GOT3 (cell line): ENCODE results near the gene PHKG1.
"Not testable (repeated sequence)": the region's sequence is repeated elsewhere in the genome, so short reads cannot be mapped to it uniquely, and the experiment has no call there.

Experiments
- DNase-seq: peaks from one replicate; lab custom pipeline; 2025; ENCODE audit warnings: mixed read lengths; lab: John Stamatoyannopoulos, UW

Gene PHKG1

DNA sequence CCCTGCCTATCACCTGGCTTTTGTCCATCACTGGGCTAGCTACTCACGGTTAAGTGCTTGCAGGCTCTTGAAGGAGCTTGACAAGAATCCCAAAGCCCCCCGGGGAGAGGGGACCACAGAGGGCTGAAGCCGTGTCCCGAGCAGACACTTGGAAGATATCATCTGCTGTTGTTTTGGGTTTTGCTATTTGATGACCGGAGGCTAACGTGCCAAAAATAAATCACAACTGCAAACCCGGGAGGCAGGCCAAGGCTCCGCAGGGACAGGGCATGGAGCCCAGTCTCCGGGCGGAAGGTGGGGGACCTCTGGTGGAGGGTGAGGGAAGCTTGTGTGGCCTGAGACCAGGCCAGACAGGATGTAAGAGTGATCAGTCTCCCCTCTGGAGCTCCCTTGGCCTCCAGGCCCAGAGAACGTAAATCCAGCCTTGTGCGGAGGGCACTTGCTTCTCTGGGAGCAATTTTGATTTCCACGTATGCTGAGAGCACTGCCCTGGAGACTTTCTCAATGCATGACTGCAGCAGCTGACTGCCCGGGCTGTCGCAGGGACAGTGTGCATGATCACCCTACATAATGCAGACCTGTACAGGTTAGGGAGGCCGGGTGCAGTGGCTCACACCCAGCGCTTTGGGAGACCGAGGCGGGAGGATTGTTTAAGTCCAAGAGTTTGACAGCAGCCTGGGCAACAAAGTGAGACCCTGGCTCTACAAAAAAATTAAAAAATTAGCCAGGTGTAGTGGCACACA lies at the start of gene PHKG1:
TSS of gene PHKG1 (minus strand) at position 164 of the 743 bp plus-strand sequence. CDS start 4,011 bp downstream, outside the sequence.
- peak; percentile 51 for DNase-seq

DNA sequence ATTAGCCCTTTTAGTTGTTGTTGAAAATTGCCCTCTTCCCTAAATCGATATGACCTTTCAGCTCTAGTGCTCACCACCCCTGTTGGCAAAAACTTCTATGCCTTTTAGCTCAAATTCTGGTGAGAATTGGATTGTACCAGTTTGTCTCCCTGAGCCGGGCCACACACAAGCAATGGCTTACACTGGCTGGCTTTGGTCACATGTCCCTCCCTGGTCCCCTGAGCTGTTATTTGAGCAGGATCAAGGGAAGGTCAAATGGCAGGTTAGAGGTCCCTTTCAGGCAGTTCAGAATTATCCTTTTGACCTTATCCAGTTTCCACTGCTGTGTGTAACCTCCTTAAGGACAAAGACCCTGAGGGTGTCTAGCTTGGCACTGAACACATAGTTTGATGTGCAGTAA lies 38.3 kb upstream of the PHKG1 start:
- not testable (repeated sequence) for DNase-seq

DNA sequence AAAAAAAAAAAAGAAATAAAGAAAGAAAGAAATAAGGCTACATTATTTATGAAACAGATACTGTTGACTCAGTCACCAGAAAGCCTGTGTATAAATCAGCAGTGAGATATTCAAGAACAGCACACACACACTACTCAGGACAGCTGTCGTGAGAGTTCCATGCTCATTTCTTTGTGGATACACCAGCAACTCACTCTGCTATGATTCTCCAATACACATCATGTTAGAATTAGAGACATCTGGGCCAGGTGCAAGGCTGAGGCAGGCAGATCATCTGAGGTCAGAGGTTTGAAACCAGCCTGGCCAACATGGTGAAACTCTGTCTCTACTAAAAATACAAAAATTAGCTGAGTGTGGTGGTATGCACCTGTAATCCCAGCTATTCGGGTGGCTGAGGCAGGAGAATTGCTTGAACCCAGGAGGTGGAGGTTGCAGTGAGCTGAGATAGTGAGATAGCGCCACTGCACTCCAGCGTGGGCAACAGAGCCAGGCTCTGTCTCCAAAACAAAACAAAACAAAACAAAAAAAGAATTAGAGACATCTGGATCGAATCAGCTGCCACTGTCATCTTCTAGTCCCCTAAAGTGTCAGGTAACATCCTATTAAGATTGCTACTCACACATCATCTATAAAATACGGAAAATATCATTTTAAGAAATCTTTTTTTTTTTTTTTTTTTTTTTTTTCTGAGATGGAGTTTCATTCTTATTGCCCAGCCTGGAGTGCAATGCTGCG lies 34.7 kb upstream of the PHKG1 start:
- no peak for DNase-seq

DNA sequence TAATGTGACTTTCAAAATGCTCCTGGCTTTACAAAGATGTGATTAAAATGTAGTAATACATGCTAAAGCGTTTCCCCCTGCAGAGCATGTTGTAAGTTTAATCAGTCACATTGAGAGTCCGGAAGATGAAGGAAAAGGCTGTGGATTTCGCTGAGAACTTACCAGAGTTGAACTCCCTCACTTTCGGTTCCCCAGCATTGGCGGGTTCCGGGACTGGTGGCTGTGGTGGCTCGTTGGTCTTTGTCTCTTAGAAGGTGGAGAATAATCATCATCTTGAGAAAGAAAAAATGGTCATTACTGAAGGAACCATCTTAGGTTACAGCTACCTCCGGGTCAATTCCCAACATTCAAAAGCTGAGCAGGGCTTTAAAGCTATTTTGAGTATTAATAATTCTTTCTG lies 33.1 kb upstream of the PHKG1 start:
- no peak for DNase-seq

- DNase-seq = no peak
Measured at GRCh38 chr7:56124981-56125380, 32.2 kb upstream of the PHKG1 start.

DNA sequence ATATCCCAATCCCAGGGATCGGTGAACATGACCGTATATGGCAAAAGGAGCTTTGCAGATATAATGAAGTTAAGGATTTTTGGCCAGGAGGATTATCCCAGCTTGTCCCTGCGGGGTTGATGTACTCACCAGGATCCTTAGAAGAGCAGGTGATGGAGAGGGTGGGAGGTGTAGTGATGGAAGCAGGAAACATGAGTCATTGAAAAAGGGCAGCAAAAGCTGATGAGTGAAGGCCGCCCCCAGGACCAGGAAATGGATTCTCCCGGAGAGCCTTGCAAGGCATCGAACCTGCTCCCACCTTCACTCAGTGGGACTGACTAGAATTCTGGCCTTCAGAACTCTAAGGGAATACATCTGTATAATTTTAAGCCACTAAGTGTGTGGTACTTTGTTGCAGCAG lies 28.7 kb upstream of the PHKG1 start:
- no peak for DNase-seq

DNA sequence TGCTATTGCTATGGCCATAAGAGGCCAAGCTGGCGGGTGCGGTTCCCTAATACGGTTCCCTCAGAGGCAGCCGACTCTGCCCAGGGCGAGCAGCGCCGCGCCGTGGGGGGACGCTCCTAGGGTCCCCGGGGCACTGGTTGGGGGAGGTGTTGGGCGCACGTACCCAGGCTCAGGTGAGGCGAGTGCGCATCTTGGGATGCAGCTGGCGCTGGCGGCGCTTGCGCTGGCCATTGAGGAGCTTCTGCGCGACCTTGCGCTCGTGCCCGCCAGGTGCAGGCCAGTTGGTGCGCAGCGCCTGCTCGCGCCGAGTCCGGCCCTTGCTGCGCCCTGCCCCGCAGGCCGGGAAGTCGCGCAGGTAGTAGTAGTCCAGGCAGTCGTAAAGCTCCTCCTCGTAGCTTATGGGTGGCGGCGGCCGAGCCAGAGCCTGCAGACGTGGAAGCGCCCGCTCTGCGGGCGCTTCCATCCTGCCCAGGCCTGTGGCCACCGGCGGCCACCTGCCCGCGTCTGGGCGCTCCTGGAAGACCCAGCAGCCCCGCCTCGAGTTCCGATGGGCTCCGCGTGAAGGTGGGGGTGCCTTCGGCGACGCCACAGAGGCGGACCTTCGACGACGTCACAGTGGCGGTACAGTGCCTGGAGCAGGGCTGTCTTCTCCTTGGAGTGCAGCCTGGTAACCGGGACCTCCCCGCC lies 23.2 kb upstream of the PHKG1 start, which contains the start of gene NUPR2:
TSS of gene NUPR2 (minus strand) at position 566 of the 687 bp plus-strand sequence. CDS start at position 463, 103 bp downstream.
- DNase-seq = no peak

GRCh38 chr7:56112244-56112643 lies 19.5 kb upstream of the PHKG1 start:
- not testable (repeated sequence) for DNase-seq

DNA sequence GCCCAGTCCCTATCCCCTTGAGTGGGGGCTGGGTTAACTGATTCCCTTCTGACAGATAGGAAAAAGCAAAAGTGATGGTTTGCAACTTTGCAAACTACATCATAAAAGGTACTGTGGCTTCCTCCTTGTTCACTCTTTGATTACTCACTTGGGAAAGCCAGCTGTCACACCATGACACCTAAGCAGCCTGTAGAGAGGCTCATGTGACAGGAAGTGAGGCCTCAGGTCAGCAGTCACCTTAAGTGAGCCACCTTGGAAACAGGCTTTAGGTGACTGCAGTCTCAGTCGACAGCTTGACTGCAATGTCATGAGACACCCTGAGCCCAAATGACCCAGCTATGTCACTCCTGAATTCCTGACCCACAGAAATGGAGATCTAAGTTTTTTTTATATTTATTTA lies 17.9 kb upstream of the PHKG1 start:
- no peak for DNase-seq

GRCh38 chr7:56107954-56108258 lies 15.2 kb upstream of the PHKG1 start:
- DNase-seq = no peak

DNA sequence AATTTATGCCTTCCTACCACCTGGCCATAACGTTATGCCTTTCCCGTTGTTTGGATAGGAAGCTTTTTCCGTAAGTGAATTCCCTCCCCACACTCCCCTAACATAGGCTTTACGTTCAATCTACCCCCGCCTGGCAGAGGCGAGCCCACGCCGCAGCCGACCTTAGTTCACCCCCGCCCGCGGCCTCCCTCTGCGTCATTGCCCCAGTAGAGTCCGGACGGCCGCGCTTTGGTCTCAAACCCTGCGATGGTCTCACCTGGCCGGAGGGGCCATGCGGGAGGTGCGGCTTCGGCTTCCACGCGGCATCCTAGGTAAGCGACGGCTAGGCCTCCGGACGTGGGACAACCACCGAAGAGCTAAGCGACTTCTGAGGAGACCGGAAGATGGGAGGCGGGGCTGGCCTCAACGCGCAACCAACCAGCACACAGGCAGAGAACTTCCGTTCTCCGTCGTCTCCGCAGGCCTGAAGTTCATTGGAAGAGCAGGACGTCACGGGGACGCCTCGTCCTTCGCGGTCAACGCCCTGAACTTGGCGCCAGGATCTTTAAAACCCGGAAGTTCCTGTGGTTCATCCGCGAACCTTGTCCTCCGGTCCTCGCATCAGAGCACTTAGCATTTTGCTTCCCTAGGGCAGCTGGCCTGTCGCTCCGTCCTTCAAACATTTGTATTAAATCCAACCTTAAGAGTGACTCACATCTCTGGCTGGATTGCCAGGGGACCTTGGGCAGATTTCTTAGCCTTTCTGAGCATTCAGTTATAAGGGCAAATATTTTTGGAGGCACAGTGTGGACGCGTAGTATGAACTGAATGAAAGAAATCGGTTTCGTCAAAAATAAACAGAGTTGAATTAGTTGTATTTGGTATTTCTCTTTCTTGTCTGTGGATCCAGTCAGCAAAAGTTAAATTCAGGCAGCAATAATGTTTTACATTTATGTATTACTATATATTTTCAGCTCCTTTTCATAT lies 13.6 kb upstream of the PHKG1 start, which contains the start of gene CHCHD2:
TSS of gene CHCHD2 (minus strand) at position 369 of the 966 bp plus-strand sequence. CDS start at position 306, 63 bp downstream.
- DNase-seq = peak; percentile 91

GRCh38 chr7:56105508-56105907 lies 12.8 kb upstream of the PHKG1 start:
- DNase-seq = no peak

- not testable (repeated sequence) for DNase-seq
Measured at GRCh38 chr7:56104138-56104537, 11.4 kb upstream of the PHKG1 start.

GRCh38 chr7:56099653-56100052 lies 6.9 kb upstream of the PHKG1 start:
- no peak for DNase-seq

DNA sequence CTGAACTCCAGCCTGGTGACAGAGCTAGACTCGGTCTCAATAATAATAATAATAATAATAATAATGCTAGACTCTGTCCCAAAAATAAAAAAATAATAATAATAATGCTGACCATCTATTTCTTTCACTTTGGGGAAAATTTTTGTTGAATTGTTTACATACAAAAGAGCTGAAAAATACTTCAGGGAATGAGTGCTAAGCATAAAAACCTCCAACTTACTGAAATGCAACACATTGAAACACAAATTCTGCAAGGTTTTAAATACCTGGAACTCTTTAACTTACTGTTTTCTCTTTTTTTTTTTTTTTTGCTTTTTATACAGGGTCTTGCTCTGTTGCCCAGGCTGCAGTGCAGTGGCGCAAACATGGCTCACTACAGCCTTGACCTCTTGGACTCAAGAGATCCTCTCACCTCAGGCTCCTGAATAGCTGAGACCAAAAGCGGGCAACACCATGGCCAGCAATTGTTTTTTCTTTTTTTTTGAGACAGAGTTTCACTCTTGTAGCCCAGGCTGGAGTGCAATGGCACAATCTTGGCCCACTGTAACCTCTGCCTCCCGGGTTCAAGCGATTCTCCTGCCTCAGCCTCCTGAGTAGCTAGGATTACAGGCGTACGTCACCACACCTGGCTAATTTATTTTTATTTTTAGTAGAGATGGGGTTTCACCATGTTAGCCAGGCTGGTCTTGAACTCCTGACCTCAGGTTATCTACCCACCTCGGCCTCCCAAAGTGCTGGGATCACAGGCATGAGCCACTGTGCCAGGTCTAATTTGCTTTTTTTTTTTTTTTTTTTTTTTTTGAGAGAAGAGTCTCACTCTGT lies 5.6 kb upstream of the PHKG1 start:
- DNase-seq = not testable (repeated sequence)

GRCh38 chr7:56097700-56098099 lies 4.9 kb upstream of the PHKG1 start:
- DNase-seq = peak; percentile 36

- DNase-seq = not testable (repeated sequence)
Measured at GRCh38 chr7:56092388-56092787, 364 bp downstream of the PHKG1 start.

DNA sequence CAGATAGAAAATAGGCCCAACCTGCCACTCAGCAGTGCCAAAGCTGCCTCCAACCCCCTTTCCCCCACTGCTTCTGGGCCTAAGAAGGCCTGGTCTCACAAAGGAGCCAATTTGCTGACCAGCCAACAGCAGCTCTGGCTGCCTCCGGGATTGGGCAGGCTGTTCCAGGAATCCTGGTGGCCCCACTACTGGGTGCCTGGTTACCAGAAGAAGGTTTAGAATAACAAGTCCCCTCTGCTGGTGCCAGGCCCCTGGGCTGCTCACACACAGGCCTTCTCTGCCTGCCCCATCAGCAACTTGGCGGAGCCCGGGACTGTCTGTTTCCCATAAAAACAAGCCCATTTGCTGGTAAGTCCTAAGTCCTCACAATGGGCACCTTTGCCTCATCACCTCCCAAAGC lies 1.2 kb downstream of the PHKG1 start:
- DNase-seq = no peak

DNA sequence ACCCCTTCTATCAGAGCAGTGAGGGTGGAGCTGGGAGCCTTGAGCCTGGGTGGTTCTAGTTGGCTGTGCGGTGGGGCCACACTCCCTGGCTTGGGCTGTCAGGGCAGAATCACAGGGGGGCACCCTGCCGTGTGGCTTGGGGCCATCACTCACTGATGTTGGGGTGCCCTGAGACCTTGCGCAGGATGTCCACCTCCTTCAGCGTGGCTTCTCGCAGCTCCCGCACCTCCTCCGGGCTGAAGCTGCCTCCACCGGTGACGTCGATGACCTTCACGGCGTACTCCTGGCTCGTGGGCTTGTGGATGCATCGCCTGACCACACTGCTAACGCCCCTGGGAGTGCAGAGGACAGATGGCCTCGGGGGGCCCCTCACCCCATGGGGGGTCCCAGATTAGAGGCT lies 5.3 kb downstream of the PHKG1 start:
- no peak for DNase-seq

DNA sequence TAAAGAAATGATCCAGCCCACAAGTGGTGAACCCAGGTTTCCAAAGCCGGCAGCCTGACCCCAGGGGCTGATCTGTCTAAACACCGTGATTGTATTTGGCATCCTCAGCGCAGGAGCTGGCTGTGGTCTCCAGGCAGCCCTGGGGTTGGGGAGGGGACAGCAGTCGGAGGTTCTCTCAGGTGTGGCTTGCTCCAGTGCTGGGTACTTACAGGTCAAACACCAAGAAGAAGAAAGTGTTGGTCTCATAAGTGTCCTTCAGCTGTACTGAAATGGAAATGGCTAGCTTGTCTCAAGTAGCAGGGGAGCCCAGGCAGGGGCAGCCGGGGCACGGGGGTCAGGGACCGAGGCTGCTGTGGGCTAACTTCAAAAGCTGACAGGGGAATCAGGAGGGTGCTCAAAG lies 6.0 kb downstream of the PHKG1 start:
- DNase-seq = no peak
